HG02981 (cell line): ENCODE results near the gene TMEM150A.
"Not testable (repeated sequence)": the region's sequence is repeated elsewhere in the genome, so short reads cannot be mapped to it uniquely, and the experiment has no call there.

Experiments
- ATAC-seq: cut with Tn5 transposase; IDR thresholded peaks from one replicate; pipeline ENCODE4 v1.9.1; 2021; ENCODE audit warnings: mild to moderate bottlenecking, moderate library complexity; ENCODE audit not compliant: unreplicated experiment

Gene TMEM150A

GRCh38 chr2:85577063-85577385, 25.5 kb downstream of the TMEM150A start:
- no peak for ATAC-seq

GRCh38 chr2:85575739-85576138, 26.8 kb downstream of the TMEM150A start:
- no peak for ATAC-seq

GRCh38 chr2:85566265-85566664, 36.2 kb downstream of the TMEM150A start:
- no peak for ATAC-seq

DNA sequence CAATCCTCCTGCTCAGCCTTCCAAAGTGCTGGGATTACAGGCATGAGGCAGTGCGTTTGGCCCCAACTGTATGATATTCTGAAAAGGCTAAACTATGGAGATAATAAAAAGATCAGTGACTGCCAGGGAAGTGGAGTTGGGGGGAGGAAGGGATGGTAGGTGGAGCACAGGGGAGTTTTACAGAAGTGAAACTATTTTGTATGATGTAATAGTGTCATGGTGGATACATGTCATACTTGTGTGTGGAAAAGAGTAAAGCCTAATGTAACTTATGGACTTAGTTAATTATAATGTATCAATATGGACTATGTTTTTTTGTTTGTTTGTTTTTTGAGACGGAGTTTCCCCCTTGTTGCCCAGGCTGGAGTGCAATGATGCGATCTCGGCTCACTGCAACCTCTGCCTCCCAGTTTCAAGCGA, 38.3 kb downstream of the TMEM150A start:
- ATAC-seq, result no peak

DNA sequence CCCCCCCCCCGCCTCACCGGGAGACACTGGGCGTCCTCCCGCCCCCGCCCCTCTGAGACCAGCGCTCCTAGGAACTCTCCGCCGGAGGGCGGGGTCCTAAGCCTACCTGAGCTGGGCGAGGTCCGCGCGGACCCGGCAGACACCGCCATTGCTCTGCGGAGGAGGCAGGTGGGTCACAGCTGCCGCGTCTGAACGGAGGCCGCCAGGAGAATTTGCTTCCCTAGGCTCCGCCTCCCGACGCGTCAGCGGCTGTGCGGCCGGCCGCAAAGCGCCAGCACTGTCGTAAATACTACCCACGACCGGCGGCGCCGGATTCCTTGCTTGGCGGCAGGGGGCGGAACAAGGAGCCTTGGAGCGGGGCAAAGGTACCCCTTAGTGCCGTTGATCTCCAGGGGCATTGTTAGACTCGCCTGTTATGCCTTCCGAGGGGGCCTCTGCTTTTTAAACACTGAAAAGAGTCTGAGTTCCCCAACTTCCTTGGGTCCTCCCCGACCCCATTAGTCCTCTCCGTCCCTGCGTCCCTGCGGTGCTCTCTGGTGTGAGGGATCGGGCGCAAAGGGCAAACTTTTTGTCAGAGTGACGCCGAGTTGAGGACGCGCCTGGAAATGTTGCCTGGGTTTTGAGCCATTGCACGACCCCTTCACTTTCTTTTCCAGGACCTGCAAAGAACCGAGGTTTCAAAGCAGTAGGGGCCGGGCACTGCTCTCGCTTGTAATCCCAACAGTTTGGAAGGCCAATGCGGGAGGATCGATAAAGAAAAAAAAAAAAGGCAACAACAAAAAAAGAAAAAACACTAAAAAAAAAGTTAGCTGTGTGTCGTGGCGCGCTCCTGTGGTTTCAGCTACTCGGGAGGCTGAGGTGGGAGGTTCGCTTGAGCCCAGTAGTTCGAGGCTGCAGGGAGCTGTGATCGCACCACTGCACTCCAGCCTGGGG, 41.0 kb downstream of the TMEM150A start, which contains the start of gene GGCX:
Gene GGCX, minus strand, starts transcription at position 214 of the 933 bp plus-strand sequence. Its CDS starts 65 bp downstream, at position 149.
- peak; percentile 92 for ATAC-seq

DNA sequence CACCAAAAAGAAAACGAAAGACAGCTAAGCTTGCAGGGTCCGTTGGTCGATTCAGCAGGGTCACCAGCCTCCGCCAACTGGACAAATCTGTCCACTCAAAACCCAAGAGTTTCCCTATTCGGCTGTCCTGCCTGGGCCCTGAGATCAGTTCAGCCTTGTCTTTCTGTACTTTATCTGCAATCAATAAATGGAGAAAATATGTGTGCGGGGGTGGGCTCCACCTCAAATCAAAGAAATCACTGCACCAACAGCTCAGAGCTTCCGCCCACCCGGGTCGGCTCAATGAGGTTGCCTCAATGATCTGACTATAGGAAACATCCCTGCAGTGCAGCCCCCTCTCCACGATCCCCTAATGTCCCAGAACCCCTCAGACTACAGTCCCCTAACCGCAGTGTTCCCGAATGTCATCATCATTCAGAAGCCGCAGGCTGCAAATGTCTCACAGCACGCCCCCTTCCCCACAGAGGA, 41.7 kb downstream of the TMEM150A start:
- ATAC-seq, result no peak

DNA sequence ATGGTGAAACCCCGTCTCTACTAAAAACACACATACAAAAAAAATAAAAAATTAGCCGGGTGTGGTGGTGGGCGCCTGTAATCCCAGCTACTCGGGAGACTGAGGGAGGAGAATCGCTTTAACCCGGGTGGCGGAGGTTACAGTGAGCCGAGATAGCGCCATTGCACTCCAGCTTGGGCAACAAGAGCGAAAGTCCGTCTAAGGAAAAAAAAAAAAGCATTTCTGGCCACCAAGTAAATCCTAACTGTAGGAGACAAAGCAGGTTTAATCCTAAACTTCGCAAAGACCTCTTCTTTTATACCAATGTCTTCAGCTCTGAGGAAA, 42.1 kb downstream of the TMEM150A start:
- not testable (repeated sequence) for ATAC-seq

GRCh38 chr2:85558160-85558559, 44.3 kb downstream of the TMEM150A start:
- ATAC-seq, result no peak

GRCh38 chr2:85557130-85557529, 45.4 kb downstream of the TMEM150A start:
- ATAC-seq, result no peak

DNA sequence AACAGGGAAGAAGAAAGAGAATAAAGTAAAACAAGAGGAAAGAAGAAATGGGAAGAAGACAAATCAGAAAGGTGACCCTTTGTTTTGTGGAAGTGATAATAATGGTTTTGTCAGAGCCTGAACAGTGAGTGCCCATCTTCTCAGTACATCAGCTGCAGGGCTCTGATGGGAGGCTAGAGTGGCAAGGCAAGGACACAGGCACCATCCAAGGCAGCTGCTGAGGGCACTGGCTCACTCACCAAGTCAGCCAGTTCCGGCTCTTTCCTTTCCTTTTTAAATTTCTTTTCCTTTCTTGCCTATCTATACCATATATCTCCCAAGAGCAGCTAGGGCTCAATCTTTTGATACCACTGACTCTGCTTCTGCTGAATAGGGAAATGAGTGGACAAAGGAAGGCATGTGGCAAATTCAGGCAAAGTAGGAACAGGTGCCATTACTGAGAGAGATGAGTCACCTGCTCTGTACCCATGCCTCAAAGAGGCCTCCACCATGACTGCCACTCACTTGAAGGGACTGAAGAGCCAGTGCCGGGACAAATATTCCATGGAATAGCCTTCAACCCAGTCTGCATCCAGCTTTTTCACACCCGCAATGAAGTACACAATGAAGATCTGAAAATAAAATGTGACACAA, 47.4 kb downstream of the TMEM150A start:
- no peak for ATAC-seq

- no peak for ATAC-seq
These were observed 49.3 kb downstream of the TMEM150A start for GRCh38 chr2:85553184-85553583.

DNA sequence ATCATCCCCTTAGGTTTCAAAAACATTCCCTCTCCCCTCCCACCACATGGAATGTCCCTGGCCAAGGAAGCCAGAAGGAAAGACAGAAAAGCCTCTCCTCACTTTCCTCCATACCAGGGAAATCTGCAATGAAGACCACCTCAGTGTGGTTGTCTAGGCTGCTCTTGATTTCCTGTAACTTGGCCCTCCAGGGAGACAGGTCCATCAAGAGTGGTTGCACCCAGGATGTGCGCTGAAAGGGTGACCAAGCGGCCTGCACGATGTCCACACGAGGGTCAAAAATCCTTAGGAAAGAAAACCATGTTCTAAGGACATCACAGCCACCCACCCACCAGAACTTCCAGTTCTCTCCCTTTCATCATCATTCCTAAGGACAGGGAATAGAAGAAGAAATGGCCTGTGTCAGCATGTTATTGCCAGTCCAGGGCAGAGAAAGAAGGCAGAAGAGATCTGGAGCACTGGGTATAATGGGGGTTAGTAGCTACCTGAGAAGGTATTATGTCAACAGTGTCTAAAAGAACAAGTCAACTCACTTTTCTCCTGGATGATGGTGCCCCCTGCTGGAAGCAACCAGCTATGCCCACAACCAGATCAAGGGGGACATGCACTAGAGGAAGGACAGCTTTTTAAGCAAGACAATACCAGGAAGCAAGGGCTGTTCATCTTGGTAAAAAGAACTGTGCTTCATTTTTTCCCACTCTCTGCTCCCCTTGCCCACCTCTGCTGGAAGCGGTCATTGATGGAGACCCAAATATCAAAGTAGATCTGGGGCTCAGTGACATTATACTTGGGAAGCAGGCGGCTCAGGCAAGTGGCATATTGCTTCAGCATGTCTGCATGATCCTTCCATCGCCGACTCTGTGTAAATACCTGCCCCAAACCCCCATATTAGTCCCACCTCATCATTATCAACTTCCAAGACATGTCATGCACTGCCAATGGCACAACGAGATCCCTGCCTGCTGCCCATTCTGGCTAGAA, 50.5 kb downstream of the TMEM150A start:
- ATAC-seq, result peak; percentile 58

- ATAC-seq, result no peak
These were observed 52.0 kb downstream of the TMEM150A start for GRCh38 chr2:85550486-85550885.

DNA sequence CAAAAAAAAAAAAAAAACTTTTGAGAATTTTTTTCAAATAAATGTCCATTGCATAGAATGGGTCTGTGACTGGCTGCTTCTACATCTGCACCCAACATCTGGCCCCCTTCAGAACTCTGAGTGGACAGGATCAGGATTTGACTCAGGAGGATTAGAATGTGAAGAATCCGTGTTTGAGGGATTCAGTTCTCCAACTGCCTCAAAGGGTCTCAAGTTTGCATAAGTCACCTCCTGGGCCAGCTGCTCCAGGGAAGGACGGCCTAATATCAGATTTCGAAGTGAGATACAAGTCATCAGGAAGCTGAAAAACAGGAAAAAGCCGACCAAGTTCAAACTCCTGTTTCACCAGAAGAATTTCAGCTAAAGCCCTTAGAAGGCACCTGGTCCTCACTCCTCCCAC, 52.7 kb downstream of the TMEM150A start:
- ATAC-seq, result no peak

- no peak for ATAC-seq
These were observed 53.4 kb downstream of the TMEM150A start for GRCh38 chr2:85549095-85549494.

DNA sequence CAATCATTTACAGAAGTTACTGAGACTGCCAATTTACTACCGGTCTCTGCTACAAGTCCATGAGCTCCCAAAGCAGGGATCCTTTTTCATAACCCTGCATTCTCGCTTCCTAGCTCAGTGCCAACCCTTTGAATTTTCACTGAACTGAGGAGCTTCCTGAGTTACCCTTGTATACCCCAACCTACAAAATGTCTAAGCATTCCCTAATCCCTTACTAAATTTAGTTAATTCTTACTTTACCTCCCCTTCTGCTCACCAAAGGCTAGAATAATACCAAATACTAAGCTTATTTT, 53.9 kb downstream of the TMEM150A start:
- ATAC-seq, result no peak
